GM15510 (cell line): ENCODE data around the gene DLL1.

Experiments used
- POLR2A ChIP-seq: IDR thresholded peaks from 3 replicates; pipeline ENCODE4 v1.6.1; 2011; ENCODE audit warnings: borderline replicate concordance; ENCODE audit not compliant: insufficient read length; ENCODE audit errors: extremely low read depth

The DLL1 gene

DNA sequence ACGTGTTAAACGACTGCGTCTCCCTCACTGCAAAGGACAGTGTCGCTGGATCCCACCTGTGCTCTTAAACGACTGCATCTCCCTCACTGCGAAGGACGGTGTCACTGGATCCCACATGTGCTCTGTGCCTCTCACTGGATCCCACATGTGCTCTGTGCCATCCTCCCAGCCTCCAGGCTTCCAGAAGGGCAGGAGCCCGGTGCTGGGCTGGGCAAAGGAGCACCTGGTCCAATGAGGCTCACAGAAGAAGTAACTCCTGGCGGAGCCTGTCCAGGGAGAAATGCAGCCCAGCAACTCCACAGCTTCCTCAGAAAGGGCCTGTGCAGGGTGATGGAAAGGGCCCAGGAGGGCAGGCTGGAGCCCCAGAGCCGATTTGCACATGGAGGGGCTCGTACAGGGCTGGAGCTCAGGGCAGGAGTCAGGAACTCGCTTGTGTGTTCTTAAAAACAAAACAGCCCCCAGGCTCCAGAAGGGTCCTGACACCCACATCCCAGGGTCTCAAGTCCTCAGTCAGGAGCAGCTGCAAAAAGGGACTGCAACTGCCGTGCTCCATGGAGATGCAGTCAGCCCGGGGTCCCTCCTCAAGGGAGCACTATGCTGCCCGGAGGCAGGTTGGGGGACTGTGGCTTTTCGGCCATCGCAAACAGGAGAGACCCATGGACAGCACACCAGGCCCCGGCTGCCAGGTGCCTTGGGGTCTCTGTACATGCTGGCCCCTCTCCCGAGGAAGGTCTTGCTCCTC lies 52.7 kb downstream of the DLL1 start:
- no peak for TF ChIP-seq POLR2A

DNA sequence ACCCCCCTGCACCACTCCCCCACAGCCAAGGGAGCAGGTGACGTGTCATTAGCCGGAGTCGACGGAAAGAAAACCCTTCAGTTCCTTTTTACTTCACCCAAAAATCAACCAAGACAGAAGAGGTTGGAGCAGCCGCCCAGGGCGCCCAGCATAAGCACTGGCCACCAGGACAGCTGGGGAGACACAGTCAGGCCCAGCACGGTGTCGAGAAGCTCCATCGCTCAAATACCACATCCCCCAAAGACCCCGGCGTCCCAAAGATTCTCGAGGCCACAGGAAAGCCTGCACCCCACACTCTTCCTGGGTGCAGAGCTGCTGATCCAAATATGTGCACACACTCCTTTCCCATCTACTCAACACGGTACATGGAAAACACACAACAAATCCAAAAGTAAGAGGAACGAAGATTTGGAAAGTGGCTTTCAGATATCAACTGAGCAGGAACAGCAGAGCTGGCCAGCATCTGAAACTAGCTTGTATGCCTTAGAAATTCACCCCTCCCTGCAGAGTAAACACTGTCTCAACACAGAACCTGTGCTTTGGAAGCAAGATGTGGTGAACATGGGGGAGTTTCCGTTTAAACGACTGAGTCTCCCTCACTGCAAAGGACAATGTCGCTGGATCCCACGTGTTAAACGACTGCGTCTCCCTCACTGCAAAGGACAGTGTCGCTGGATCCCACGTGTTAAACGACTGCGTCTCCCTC lies 54.6 kb downstream of the DLL1 start:
- no peak for TF ChIP-seq POLR2A

GRCh38 chr6:170235391-170236125 lies 55.3 kb downstream of the DLL1 start:
- no peak for TF ChIP-seq POLR2A

- TF ChIP-seq POLR2A: no peak
Measured at GRCh38 chr6:170234419-170234818, 56.5 kb downstream of the DLL1 start.

- no peak for TF ChIP-seq POLR2A
Measured at GRCh38 chr6:170233286-170234205, 57.3 kb downstream of the DLL1 start.
